SU-DHL-6 (cell line): ENCODE data around the gene CACUL1.
"Not testable (repeated sequence)": the region's sequence is repeated elsewhere in the genome, so short reads cannot be mapped to it uniquely, and the experiment has no call there.

ENCODE experiments used
- H2AFZ ChIP-seq: fragments of 200-600 bp; sonication (generic); 2 replicates; pipeline ENCODE4 v1.6.1; 2014; ENCODE audit warnings: low read depth, mild to moderate bottlenecking, moderate library complexity, mixed read lengths, antibody characterized with exemption, low read length; ENCODE audit not compliant: severe bottlenecking
- H3F3A ChIP-seq: fragments of 200-600 bp; shearing (Covaris generic); 2 replicates; pipeline ENCODE4 v1.6.0; 2016; ENCODE audit warnings: antibody characterized with exemption, mild to moderate bottlenecking; ENCODE audit not compliant: insufficient read depth
- H3K27ac ChIP-seq: fragments of 200-600 bp; sonication (generic); 2 replicates; pipeline ENCODE4 v1.5.1; 2016; ENCODE audit warnings: low read depth, mild to moderate bottlenecking, low read length, moderate library complexity, mixed read lengths
- H3K27me3 ChIP-seq: fragments of 200-600 bp; sonication (generic), shearing (Covaris generic); 2 replicates; pipeline ENCODE4 v1.6.0; 2014; ENCODE audit warnings: mild to moderate bottlenecking, low read length
- H3K36me3 ChIP-seq: fragments of 200-600 bp; sonication (generic); 2 replicates; pipeline ENCODE4 v1.6.1; 2014; ENCODE audit warnings: mild to moderate bottlenecking, low read length, mixed read lengths
- H3K4me2 ChIP-seq: fragments of 300-600, 200-600 bp; shearing (Covaris generic), sonication (generic); 2 replicates; pipeline ENCODE4 v1.6.0; 2014; ENCODE audit warnings: low read length, low read depth, mild to moderate bottlenecking; ENCODE audit not compliant: poor library complexity, severe bottlenecking
- H3K4me3 ChIP-seq: fragments of 200-600 bp; sonication (generic); 2 replicates; pipeline ENCODE4 v1.5.1; 2014; ENCODE audit warnings: antibody characterized with exemption, low read length, mild to moderate bottlenecking, mixed read lengths; ENCODE audit not compliant: insufficient read depth, poor library complexity, severe bottlenecking
- H3K79me2 ChIP-seq: fragments of 200-600 bp; sonication (generic); 2 replicates; pipeline ENCODE4 v1.6.1; 2014; ENCODE audit warnings: mild to moderate bottlenecking, low read length, moderate library complexity; ENCODE audit not compliant: insufficient read depth
- H3K9ac ChIP-seq: fragments of 200-600 bp; sonication (generic); 2 replicates; pipeline ENCODE4 v1.7.0; 2014; ENCODE audit warnings: mild to moderate bottlenecking, low read length
- H3K9me2 ChIP-seq: fragments of 200-600 bp; sonication (generic); replicated peaks from 2 replicates; pipeline ENCODE4 v1.6.1; 2014; ENCODE audit warnings: low read length; ENCODE audit not compliant: insufficient read depth
- H3K9me3 ChIP-seq: fragments of 200-600 bp; sonication (generic); 2 replicates; pipeline ENCODE4 v1.6.1; 2014; ENCODE audit warnings: low read length, mixed read lengths; ENCODE audit not compliant: insufficient read depth
- H4K20me1 ChIP-seq: fragments of 200-600 bp; sonication (generic); 2 replicates; pipeline ENCODE4 v1.6.1; 2014; ENCODE audit warnings: low read depth, mild to moderate bottlenecking, antibody characterized with exemption, low read length, moderate library complexity, mixed read lengths
- EZH2phosphoT487 ChIP-seq: fragments of 200-600 bp; sonication (generic), shearing (Covaris generic); conservative IDR thresholded peaks from 2 replicates; pipeline ENCODE4 v1.6.1; 2018; ENCODE audit warnings: mild to moderate bottlenecking, antibody characterized with exemption, low read length, moderate library complexity, mixed read lengths
- TF ChIP-seq, protein P1 (sequence below): fragments of 200-600 bp; sonication (generic); IDR thresholded peaks from one replicate; pipeline ENCODE4 v1.5.1; 2017; ENCODE audit warnings: antibody characterized with exemption, mild to moderate bottlenecking, low read length, moderate library complexity; ENCODE audit not compliant: insufficient read depth, poor library complexity, severe bottlenecking

The CACUL1 gene

DNA sequence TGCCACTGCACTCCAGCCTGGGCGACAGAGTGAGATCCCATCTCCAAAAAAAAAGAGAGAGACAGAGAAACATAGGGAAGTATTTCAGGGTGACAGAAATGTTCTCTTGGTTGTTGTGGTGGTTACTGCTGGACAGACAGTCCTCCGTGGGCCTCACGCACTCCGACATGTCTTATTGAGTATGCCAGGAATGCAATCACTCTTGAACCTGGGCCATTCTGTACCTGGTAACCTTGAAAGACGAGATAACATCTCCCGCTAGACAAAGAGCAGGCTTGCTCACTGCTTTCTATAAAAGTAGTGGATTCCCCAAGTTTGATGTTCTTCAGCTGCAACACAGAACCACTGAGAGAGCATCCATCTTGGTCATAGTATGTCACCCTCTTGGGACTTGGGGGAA, 6.7 kb downstream of the CACUL1 start:
- no peak overlapping the region for H3K9ac ChIP-seq
- H3K27ac ChIP-seq, result no peak overlapping the region
- H3K9me2 ChIP-seq, result no peaks in the 10 kb centered on the region
- H3K4me3 ChIP-seq, result no peak overlapping the region
- H3K36me3 ChIP-seq, result no peaks in the 10 kb centered on the region
- peaks cover 100% of the 10 kb centered on the region for H3K79me2 ChIP-seq
- H2AFZ ChIP-seq, result no peak overlapping the region
- peaks cover 20% of the 10 kb centered on the region for H4K20me1 ChIP-seq
- TF ChIP-seq EZH2phosphoT487, result no peak
- TF ChIP-seq, protein P1, sequence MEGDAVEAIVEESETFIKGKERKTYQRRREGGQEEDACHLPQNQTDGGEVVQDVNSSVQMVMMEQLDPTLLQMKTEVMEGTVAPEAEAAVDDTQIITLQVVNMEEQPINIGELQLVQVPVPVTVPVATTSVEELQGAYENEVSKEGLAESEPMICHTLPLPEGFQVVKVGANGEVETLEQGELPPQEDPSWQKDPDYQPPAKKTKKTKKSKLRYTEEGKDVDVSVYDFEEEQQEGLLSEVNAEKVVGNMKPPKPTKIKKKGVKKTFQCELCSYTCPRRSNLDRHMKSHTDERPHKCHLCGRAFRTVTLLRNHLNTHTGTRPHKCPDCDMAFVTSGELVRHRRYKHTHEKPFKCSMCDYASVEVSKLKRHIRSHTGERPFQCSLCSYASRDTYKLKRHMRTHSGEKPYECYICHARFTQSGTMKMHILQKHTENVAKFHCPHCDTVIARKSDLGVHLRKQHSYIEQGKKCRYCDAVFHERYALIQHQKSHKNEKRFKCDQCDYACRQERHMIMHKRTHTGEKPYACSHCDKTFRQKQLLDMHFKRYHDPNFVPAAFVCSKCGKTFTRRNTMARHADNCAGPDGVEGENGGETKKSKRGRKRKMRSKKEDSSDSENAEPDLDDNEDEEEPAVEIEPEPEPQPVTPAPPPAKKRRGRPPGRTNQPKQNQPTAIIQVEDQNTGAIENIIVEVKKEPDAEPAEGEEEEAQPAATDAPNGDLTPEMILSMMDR, result no peak
- no peaks in the 10 kb centered on the region for H3K9me3 ChIP-seq
- H3K4me2 ChIP-seq, result no peak overlapping the region
- no peaks in the 10 kb centered on the region for H3K27me3 ChIP-seq
- H3F3A ChIP-seq, result no peaks in the 10 kb centered on the region

DNA sequence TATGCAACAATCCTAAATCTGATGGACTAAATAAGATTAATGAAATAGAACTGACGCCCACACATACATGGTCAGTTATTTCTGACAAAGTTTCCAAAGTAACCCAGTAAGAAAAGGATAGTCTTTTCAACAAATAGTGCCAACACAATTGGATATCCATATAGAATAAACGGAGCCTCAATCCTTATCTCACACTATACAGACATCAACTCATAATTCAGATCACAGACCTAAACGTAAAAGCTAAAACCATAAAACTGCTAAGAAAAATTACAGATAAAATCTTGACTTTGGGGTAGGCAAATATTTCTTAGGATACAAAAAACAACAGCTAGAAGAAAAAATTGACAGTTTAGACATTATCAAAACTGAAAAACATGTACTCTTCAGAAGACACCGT, 8.5 kb downstream of the CACUL1 start:
- H3K27ac ChIP-seq, result no peak overlapping the region
- peaks cover 100% of the 10 kb centered on the region for H3K79me2 ChIP-seq
- H2AFZ ChIP-seq, result no peak overlapping the region
- no peaks in the 10 kb centered on the region for H3K27me3 ChIP-seq
- no peaks in the 10 kb centered on the region for H3K9me3 ChIP-seq
- H3F3A ChIP-seq, result no peaks in the 10 kb centered on the region
- no peak overlapping the region for H3K4me2 ChIP-seq
- no peak overlapping the region for H3K4me3 ChIP-seq
- no peaks in the 10 kb centered on the region for H3K36me3 ChIP-seq
- H4K20me1 ChIP-seq, result peaks cover 9% of the 10 kb centered on the region; the same call in 1 of the 2 replicates
- no peak overlapping the region for H3K9ac ChIP-seq
- no peaks in the 10 kb centered on the region for H3K9me2 ChIP-seq
- TF ChIP-seq, protein P1, result no peak
- no peak for TF ChIP-seq EZH2phosphoT487

DNA sequence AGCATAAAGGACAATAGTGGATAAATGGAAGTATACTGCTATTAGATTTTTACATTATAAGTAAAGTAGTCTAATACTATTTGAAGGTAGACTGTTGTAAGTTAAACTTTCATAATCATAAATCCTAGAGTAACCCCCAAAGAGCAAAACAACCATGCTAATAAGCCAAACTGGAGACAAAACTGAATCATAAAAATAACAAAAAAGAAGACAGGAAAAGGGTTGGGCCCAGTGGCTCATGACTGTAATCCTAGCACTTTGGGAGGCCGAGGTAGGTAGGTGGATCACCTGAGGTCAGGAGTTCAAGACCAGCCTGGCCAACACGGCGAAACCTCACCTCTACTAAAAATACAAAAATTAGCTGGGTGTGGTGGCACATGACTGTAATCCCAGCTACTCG, 9.7 kb downstream of the CACUL1 start:
- TF ChIP-seq, protein P1, result no peak
- no peak for TF ChIP-seq EZH2phosphoT487
- H3K27me3 ChIP-seq, result no peaks in the 10 kb centered on the region
- H3K4me3 ChIP-seq, result no peak overlapping the region
- no peak overlapping the region for H3K9ac ChIP-seq
- H3F3A ChIP-seq, result no peaks in the 10 kb centered on the region
- no peaks in the 10 kb centered on the region for H3K9me2 ChIP-seq
- no peak overlapping the region for H3K4me2 ChIP-seq
- H2AFZ ChIP-seq, result no peak overlapping the region
- no peak overlapping the region for H3K27ac ChIP-seq
- no peaks in the 10 kb centered on the region for H3K9me3 ChIP-seq
- peaks cover 9% of the 10 kb centered on the region; the same call in 1 of the 2 replicates for H4K20me1 ChIP-seq
- H3K36me3 ChIP-seq, result no peaks in the 10 kb centered on the region
- peaks cover 92% of the 10 kb centered on the region for H3K79me2 ChIP-seq

DNA sequence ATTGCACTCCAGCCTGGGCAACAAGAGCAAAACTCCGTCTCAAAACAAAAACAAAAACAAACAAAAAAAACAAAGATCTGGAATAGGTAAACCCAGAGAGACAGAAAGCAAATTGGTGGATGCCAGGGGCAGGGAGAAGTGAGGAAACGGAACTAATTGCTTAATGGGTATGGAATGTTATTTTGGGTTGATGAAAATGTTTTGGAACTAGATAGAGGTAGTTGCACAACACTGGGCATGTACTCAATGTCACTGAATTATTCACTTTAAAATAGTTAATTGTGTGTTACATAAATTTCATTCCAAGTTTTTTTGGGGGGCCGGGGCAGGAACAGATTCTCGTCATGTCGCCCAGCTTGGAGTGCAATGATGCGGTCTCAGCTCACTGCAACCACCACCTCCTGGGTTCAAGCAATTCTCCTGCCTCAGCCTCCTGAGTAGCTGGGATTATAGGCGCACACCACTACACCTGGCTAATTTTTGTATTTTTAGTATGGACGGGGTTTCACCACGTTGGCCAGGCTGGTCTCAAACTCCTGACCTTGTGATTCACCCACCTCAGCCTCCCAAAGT, 10.3 kb downstream of the CACUL1 start:
- peaks cover 90% of the 10 kb centered on the region for H3K79me2 ChIP-seq
- H3K9me2 ChIP-seq, H3K27me3 ChIP-seq, H3K36me3 ChIP-seq, H4K20me1 ChIP-seq, H3K4me2 ChIP-seq, H2AFZ ChIP-seq, H3F3A ChIP-seq, H3K9me3 ChIP-seq, H3K9ac ChIP-seq, H3K4me3 ChIP-seq, H3K27ac ChIP-seq: not testable (repeated sequence)
